Activated naive CD4-positive, alpha-beta T cell treated with Interleukin-2 at 50 U/mL for 16 hours (primary cell): Measurements from ENCODE around the gene XIRP2.
"Not testable (repeated sequence)": the region's sequence is repeated elsewhere in the genome, so short reads cannot be mapped to it uniquely, and the experiment has no call there.

Experiments
- DNase-seq: peaks from one replicate; pipeline ENCODE4 v3.0.0-alpha.2; 2020

The XIRP2 gene

GRCh38 chr2:167209784-167210183, 321.5 kb downstream of the XIRP2 start:
- DNase-seq: no peak

GRCh38 chr2:167212014-167212648, 323.9 kb downstream of the XIRP2 start:
- DNase-seq: no peak

GRCh38 chr2:167215595-167215994, 327.3 kb downstream of the XIRP2 start:
- no peak for DNase-seq

- DNase-seq: no peak
These were observed 349.2 kb downstream of the XIRP2 start for GRCh38 chr2:167237478-167237877.

- DNase-seq: no peak
These were observed 352.4 kb downstream of the XIRP2 start for GRCh38 chr2:167240671-167241070.

- no peak for DNase-seq
These were observed 360.9 kb downstream of the XIRP2 start for GRCh38 chr2:167249197-167249596.

- no peak for DNase-seq
These were observed 364.7 kb downstream of the XIRP2 start for GRCh38 chr2:167253025-167253424.

GRCh38 chr2:167254721-167255120, 366.4 kb downstream of the XIRP2 start:
- DNase-seq: no peak

GRCh38 chr2:167258712-167259111, 370.4 kb downstream of the XIRP2 start:
- DNase-seq: no peak

- no peak for DNase-seq
These were observed 376.1 kb downstream of the XIRP2 start for GRCh38 chr2:167264380-167264779.

GRCh38 chr2:167265004-167265403, 376.7 kb downstream of the XIRP2 start:
- no peak for DNase-seq

GRCh38 chr2:167265722-167266121, 377.4 kb downstream of the XIRP2 start:
- DNase-seq: no peak

GRCh38 chr2:167268245-167268644, 380.0 kb downstream of the XIRP2 start:
- not testable (repeated sequence) for DNase-seq

GRCh38 chr2:167271932-167272331, 383.7 kb downstream of the XIRP2 start:
- no peak for DNase-seq

- DNase-seq: no peak
These were observed 386.8 kb downstream of the XIRP2 start for GRCh38 chr2:167275046-167275445.

- DNase-seq: no peak
These were observed 391.5 kb downstream of the XIRP2 start for GRCh38 chr2:167279810-167280209.

- no peak for DNase-seq
These were observed 398.9 kb downstream of the XIRP2 start for GRCh38 chr2:167287212-167287611.

GRCh38 chr2:167289651-167290410, 401.6 kb downstream of the XIRP2 start:
- no peak for DNase-seq

GRCh38 chr2:167292430-167293171, 404.3 kb downstream of the XIRP2 start, which contains the start of gene B3GALT1:
TSS of gene B3GALT1 (plus strand) at chr2:167293001.
- DNase-seq: peak; percentile 39

- no peak for DNase-seq
These were observed 405.0 kb downstream of the XIRP2 start for GRCh38 chr2:167293172-167293781.

GRCh38 chr2:167293943-167294775, 405.9 kb downstream of the XIRP2 start:
- DNase-seq: no peak

- no peak for DNase-seq
These were observed 406.5 kb downstream of the XIRP2 start for GRCh38 chr2:167294776-167295140.
